ENCODE measurements around the gene PPIAL4G.
A peak's percentile ranks its signal among the peaks of the same experiment; 100 is the strongest.
"Not testable (repeated sequence)": the region's sequence is repeated elsewhere in the genome, so short reads cannot be mapped to it uniquely, and the experiment has no call there.

Gene PPIAL4G

DNA sequence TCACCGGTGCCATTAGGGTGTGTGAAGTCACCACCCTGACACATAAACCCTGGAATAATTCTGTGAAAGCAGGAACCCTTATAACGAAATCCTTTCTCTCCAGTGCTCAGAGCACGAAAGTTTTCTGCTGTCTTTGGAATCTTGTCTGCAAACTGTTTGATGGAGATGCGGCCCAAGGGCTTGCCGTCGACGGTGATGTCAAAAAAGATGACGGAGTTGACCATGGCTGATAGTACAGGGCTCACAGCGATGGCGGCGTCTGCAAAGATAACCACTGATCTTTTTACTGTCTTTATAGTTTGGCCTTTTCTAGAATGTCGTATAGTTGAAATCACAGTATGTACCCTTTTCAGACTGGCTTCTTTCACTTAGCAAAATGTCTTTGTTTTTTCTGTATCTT, at the start of gene PPIAL4G:
PPIAL4G (minus strand) TSS at position 274 of the 400 bp plus-strand sequence; CDS start at position 224, 50 bp downstream.
- DNase-seq, result not testable (repeated sequence)

DNA sequence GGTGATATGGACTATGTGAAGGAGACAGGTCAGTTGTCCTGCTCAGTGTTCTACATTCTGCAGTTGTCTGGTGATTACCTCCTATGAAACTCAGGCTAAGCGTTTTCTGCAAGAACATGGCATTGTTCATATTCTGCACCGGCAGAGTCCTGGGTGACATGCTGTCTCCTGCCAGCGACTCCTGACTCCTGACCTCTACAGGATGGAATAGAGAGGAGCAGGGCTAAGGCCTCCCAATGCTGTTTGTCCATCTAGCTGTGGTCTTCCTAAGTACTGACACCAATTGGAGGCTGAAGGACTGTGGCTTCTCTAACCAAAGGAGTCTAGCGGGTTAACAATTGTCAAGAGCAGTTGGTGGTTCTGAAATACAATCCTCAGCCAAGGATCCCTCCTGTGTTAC, 49.1 kb upstream of the PPIAL4G start:
- DNase-seq, result not testable (repeated sequence)

DNA sequence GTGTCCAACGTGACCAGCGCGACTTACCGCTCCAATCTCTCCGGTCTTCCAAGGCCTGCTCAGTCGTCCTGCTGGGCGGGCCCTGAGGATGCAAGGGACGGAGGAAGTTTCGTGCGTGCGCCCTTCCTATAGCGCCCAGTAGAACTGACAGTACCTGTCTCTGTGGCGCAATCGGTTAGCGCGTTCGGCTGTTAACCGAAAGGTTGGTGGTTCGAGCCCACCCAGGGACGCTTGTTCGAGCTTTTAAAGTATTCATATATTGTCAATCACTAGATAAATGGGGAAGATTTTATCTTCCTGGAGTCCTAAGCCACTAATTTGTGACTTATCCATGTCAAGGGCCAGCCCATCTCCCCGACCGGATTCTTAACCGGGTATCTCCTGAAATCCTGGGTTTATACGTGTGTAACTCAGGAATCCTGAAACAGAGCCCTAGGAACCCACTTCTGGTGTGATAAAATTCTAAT, 46.0 kb upstream of the PPIAL4G start:
- not testable (repeated sequence) for DNase-seq

DNA sequence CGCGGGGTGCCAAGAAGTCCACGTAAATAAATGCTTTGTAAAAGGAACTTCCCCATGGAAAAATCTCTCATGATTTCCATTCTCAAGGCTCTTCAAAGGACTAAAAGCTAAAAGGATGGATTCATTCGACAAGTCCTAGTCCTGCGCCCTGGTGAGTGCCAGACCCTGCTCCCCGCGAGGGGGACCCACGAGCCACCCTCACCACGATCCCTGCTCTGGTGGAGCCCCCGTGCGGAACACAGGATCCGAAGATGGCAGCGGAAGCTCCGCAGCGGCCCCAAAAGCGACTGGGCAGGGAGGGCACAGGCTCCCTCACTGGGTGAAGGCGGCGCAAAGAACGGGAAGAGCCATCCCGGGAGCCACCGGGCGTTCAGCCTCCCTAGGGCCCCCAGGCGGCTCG, 45.5 kb upstream of the PPIAL4G start:
- DNase-seq, result not testable (repeated sequence)

DNA sequence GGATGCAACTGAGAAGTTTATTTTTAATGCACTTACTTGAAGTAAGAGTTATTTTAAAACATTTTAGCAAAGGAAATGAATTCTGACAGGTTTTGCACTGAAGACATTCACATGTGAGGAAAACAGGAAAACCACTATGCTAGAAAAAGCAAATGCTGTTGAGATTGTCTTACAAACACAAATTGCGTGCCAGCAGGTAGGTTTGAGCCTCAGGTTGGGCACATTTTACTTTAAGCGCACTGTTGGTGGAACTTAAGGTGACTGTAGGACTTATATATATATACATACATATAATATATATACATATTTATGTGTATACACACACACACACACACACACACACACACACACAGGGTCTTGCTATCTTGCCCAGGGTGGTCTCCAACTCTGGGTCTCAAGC, 43.5 kb upstream of the PPIAL4G start:
- not testable (repeated sequence) for DNase-seq

DNA sequence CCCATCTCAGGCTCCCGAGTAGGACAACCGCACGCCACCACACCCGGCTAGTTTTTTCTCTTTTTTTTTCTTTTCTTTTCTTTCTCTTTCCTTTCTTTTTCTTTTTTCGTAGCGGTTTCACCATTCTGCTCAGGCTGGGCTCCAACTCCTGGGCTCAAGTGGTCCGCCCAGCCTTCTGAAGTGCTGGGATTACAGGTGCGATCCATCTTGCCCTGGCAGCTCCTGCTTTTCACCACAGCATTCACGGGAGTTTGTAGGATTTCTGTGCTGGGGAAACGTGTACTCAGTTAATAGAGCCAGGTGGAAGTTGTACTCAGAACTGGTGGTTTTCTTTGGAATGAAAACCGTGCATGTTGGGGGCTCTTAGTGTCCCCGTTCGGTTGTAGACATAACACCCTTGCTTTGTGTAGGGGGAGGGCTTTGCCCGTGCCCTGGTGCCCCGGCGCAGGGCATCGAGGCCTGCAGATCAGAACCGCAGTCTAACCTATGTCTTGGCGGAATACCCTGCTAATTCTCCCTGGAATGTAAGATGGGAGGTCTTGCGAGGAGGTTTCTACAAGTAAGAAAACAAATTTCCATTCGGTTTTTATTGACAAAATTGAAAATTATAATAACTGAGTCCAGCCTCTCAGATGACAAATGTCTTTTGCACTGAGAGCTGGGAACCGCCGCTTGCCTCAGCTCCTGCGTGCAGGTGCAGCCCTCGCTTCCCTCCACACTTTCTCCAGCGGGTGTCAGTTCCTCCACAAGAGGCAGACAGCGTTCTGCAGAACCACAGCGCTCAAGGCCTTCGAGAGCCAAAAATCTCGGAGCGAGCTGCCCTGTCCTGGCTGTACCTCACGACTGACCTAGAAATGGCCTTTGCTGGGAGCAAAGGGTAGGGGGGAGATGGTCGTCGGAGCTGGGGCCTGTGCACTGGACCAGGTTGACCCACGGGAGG, 40.4 kb upstream of the PPIAL4G start:
- DNase-seq, result not testable (repeated sequence)

DNA sequence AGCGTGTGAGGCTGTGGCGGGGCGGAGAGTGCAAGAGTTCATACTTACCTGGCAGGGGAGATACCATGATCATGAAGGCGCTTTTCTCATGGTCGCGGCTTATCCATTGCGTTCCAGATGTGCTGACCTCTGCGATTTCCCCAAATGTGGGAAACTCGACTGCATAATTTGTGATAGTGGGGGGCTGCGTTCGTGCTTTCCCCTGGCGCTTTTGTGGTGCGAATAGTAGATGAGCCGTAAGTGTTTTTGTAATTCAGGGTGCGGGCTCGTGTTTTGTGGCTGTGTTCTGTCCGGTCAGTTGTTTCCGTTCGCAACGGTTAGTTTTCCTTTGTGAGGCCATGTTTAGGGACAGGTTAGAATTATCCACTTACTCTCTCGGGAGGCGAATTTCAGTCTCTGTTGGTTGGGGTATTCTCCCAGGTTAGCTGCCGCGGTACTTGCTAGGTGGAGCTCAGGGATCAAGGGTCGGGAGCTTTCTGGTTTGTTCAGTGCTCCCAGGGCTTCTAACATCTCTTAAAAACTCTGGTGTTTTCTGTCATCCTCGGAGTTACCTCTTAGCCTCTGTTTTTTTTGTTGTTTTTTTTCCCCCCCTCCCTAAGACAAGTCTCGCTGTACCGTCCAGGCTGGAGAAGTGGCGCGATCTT, 39.6 kb upstream of the PPIAL4G start:
- peak; percentile 68 to 71 for DNase-seq

DNA sequence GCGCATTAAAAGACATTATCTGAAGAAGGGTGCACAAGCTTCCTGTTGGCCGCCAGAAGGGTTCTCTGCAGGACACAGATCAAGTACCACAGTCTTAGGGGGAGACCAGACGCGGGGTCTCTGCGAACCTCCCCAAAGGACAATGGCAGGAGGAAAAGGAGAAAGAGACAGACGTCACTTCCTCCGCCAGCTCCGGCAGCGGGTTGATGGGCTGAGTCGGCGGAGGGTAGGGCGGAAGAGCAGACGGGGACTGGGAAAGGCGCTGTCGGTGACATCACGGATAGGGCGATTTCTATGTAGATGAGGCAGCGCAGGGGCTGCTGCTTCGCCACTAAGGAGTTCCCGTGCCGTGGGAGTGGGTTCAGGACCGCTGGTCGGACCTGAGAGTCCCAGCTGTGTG, 39.0 kb upstream of the PPIAL4G start:
- peak; percentile 42 to 50 for DNase-seq

DNA sequence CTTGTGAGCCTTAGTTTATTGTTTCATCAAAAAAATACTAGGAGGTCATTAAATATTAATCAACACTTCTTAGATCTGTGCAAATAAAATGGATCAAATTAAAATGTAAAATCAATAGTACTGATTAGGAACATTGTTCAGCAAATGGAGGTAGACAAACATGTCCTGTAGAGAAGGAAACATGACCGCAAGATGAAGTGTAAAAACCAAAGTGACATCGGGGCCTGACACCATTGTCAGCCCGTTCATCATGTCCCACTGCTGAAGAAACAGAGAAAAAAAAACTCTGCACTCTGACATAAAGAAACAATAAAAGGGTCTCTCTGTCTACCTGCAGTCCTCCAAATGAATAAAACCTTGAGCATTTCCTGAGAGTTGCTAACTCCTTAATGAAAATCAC, 31.2 kb upstream of the PPIAL4G start:
- not testable (repeated sequence) for DNase-seq

DNA sequence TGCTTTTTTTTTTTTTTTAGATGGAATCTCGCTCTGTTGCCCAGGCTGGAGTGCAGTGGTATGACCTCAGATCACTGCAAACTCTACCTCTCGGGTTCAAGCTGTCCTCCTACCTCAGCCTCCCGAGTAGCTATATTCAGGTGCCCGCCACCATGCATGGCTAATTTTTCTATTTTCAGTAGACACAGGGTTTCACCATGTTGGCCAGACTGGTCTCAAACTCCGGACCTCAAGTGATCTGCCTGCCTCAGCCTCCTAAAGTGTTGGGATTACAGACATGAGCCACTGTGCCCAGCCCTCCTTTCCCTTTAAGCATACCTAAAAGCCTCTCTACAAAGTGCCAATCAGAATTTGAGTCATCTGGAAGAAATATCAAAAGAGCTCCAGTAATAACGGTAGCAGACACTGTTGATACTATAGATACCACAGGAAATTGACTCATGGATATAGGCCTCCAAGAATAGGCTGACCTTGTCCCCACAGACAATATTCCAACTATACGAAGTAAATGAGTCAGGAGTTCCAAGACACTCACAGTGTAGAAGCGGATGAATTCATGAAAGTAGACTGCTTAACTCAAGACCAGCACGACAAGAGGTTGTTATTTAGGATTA, 29.6 kb upstream of the PPIAL4G start:
- not testable (repeated sequence) for DNase-seq

DNA sequence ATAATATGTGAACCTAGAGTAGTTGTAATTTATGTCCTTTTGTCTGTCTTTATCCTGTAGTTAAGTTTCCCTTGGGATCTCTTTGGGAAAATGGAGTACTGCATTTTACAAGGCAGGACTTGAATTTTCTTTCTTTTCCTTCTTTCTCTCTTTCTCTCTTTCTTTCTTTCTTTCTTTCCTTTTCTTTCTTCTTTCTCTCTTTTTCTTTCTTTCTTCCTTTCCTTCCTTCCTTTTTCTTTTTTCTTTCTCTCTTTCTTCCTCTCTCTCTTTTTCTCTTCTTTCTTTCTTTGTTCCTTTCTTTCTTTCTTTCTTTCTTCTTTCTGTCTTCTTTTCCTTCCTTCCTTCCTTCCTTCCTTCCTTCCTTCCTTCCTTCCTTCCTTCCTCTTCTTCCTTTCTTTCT, 10.8 kb upstream of the PPIAL4G start:
- DNase-seq, result not testable (repeated sequence)

DNA sequence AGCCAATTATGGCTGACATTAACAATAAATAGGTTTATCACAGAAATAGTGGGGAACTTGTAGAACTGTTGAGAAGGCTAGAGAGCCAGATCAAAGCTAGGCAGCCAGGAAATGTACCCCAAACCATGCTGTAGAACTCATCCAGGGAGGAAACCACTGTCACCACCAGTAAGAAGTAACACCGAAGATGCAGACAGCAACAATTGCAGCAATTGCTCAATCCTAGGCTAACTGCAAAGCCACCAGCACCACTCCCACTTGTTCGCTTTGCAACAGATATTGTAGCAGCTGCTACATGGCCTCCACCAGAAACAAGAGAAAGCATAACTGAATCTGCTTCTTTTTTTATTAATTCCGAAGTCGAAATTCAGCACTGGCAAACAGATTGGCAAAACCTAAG, 2.0 kb downstream of the PPIAL4G start:
- DNase-seq, result not testable (repeated sequence)

DNA sequence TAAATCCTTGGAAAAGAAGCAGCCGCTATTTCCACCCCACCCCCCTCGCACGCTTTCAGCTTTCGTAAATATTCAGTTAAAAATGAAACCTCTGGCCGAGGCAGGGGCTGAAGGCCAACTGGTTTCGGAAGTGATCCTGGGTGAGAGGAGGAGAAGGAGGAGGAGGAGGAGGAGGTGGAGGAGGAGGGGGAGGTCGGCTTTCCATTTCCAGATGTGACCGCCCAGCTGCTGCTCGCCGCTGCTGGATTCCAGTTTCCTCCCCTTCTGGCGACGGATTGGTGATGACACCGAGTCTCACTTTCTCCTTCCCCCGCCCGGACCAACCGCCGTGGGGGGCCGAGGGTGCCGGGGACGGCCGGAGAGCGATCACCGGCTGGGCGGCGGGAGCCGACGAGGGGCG, 23.4 kb downstream of the PPIAL4G start:
- DNase-seq, result not testable (repeated sequence)

DNA sequence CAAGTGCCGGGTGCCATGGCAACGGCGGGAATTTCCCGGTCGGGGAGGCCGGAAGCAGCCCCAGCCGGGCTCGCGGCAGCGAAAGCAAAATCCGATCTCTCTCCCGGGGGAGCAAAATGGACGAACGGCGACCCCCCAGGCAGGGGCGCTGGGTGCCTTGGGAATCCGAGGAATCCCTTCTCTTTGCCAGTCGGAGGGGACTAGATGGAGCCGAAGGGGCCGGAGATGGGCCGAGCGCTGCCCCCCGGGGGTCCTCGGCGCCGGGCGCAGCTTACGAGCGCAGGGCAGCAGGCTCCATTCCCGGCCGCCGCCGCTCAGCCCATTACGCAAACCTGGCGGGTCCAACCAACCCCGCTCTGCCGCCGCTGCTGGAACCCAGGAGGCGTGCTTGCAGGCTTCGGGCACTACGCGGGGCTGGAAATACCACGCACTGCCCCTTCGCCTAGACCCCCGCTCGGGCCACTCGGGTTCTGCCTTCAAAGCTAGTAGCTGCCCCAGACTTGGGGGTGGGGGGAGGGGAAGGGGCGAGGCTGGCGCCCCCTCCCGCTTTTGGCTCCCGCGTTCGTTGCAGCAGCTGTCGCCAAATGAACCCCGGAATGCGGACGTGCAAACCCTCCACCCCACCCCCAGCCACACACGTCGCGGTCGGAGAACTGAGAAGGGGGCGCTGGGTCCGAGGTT, 24.1 kb downstream of the PPIAL4G start:
- DNase-seq, result not testable (repeated sequence)

DNA sequence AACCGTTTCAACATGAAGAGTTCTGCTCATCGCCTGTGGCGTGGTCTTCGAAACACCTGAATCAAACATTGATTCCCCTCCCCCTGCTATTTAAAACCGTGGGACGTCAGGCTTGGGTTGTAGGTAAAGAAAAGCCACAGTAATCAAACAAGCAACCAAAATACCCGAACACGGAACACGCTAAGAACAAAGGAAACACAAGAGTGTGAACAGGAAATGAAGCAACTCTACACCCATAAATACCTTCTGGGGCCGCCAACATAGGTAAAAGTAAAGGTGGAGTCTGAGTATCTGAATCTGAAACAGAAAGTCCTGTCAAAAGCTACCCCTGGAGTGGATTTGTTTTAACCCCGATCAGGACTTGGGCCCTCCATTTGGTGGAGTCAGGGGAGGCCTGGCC, 24.7 kb downstream of the PPIAL4G start:
- not testable (repeated sequence) for DNase-seq

DNA sequence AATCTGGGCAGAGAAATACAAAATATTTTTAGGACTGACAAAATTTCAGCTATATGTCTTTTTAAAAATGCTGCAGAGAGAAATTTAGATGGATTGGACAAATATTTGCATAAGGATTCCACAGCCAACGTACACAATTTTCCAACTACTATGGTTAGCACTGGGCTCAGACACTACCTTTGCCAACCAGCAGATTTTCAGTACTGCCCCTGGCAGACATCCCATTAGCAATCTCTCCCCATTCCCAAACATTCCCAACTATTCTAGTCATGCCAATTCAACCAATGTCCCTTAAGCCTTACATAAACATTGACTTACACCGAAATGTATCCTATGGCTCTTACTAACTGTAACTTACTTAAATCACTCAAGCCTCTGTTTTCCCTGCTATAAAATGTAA, 30.3 kb downstream of the PPIAL4G start:
- DNase-seq, result not testable (repeated sequence)

DNA sequence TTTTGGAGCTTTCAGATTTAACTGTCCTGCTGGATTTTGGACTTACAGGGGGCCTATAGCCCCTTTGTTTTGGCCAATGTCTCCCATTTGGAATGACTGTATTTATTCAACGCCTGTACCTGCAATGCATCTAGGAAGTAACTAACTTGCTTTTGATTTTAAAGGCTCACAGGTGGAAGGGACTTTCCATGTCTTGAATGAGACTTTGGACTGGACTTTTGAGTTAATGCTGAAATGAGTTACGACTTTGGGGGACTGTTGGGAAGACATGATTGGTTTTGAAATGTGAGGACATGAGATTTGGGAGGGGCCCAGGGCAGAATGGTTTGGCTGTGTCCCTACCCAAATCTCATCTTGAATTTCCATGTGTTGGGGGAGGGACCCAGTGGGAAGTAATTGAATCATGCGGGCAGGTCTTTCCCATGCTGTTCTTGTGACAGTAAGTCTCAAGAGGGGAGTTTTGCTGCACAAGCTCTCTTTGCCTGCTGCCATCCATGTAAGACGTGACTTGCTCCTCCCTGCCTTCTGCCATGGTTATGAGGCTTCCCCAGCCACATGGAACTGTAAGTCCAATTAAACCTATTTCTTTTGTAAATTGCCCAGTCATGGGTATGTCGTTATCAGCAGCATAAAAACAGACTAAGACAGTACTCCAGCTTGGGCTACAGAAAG, 43.3 kb downstream of the PPIAL4G start:
- DNase-seq, result not testable (repeated sequence)

DNA sequence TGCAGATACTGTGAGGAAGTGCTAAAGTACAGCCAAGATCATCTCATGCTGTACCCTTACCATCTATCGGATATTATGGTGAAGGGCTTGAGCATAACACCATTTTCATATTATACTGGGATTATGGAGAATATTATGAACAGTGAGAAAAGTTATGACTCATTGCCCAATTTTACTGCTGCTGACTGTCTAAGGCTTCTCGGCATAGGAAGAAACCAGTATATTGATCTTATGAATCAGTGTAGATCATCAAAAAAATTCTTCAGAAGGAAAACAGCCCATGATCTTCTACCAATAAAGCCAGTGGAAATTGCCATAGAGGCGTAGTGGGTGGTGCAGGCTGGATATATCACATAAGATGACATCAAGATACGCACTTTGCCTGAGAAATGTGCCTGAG, 47.7 kb downstream of the PPIAL4G start:
- DNase-seq, result no peak

DNA sequence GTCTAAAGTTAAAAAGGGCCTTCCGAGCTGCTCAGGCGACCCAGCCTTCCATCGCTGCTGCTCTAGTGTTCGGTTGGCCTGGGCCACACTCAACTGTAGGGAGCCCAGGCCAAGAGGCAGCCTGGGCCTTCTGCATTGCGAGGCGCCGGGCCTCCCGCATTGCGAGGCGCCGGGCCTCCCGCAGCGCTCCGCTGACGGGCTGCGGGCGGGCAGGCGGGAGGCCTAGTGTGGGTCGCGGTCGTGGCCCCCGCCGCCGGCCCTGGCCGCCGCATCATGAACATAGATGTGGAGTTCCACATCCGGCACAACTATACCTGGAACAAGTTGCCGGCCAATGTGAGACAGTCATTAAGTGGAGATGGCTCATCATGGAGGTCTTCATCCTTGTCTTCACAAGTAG, 48.3 kb downstream of the PPIAL4G start:
- DNase-seq, result no peak

DNA sequence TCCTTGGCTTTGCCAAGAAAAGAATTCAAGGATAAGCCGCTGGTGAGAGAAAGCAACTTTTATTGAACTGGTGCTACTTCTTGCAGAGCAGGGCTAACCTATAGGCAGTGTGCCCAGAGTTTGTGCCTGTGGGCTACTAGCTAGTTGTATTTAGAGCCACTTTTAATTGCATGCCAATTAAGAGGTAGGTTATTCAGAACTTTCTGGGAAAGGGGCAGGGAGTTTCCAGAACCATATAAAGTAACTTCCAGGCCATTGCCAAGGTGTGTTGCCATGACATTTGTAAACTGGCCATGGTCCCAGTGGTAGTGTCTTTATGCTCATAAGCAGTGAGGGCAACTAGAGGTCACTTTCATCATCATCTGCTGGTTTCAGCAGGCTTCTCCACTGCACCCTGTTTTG, 50.2 kb downstream of the PPIAL4G start:
- DNase-seq, result peak; percentile 2 to 14

Data from hippocampal formation (tissue), 2 donors.